Activated CD8-positive, alpha-beta memory T cell treated with anti-CD3 and anti-CD28 coated beads, Interleukin-2, amount 50 U/mL, for 24 hours (primary cell): ENCODE data around the gene MPC2.

ENCODE experiments used
- DNase-seq: peaks from one replicate; pipeline ENCODE4 v3.0.0-alpha.2; 2020; ENCODE audit errors: extremely low read depth

Gene MPC2

GRCh38 chr1:167936930-167937708 lies at the start of gene MPC2:
TSS of gene MPC2 (minus strand) at chr1:167937072. CDS start at chr1:167935841, 1,231 bp downstream.
- DNase-seq, result peak; percentile 25

GRCh38 chr1:167984886-167985489 lies 48.1 kb upstream of the MPC2 start:
- DNase-seq, result no peak

GRCh38 chr1:167983797-167984420 lies 47.0 kb upstream of the MPC2 start:
- no peak for DNase-seq

GRCh38 chr1:167981933-167982332 lies 45.1 kb upstream of the MPC2 start:
- DNase-seq, result no peak

GRCh38 chr1:167977245-167977644 lies 40.4 kb upstream of the MPC2 start:
- no peak for DNase-seq

GRCh38 chr1:167974698-167975097 lies 37.8 kb upstream of the MPC2 start:
- no peak for DNase-seq

- DNase-seq, result no peak
Observed at GRCh38 chr1:167973832-167974231, 37.0 kb upstream of the MPC2 start.

- no peak for DNase-seq
Observed at GRCh38 chr1:167968569-167968968, 31.7 kb upstream of the MPC2 start.

GRCh38 chr1:167966050-167966449 lies 29.2 kb upstream of the MPC2 start:
- no peak for DNase-seq

- DNase-seq, result no peak
Observed at GRCh38 chr1:167964646-167965045, 27.8 kb upstream of the MPC2 start.

- DNase-seq, result no peak
Observed at GRCh38 chr1:167957710-167958109, 20.8 kb upstream of the MPC2 start.

- DNase-seq, result no peak
Observed at GRCh38 chr1:167955915-167956314, 19.0 kb upstream of the MPC2 start.

- no peak for DNase-seq
Observed at GRCh38 chr1:167950569-167950968, 13.7 kb upstream of the MPC2 start.

GRCh38 chr1:167949785-167950184 lies 12.9 kb upstream of the MPC2 start:
- DNase-seq, result no peak

- no peak for DNase-seq
Observed at GRCh38 chr1:167947733-167948132, 10.9 kb upstream of the MPC2 start.

- no peak for DNase-seq
Observed at GRCh38 chr1:167943541-167943940, 6.7 kb upstream of the MPC2 start.

GRCh38 chr1:167940264-167940663 lies 3.4 kb upstream of the MPC2 start:
- DNase-seq, result no peak

GRCh38 chr1:167938080-167938636 lies 1.3 kb upstream of the MPC2 start:
- no peak for DNase-seq

- no peak for DNase-seq
Observed at GRCh38 chr1:167937709-167938010, 788 bp upstream of the MPC2 start.

- peak; percentile 83 for DNase-seq
Observed at GRCh38 chr1:167936068-167936929, 573 bp downstream of the MPC2 start, which contains the start of gene DCAF6. TSS of gene DCAF6 (plus strand) at chr1:167936683. CDS start at chr1:167936912, 229 bp downstream.

GRCh38 chr1:167935216-167936067 lies 1.4 kb downstream of the MPC2 start:
- peak; percentile 9 for DNase-seq
